Mesenteric fat pad (tissue), 1 donor: Measurements from ENCODE around the gene LRG1. TPM values are rescaled to one million over a fixed set of nuclear protein-coding genes. Genes with fewer than 3 reads are reported as not detected.
"Not testable (repeated sequence)": the region's sequence is repeated elsewhere in the genome, so short reads cannot be mapped to it uniquely, and the experiment has no call there.

Experiments used
- DNase-seq: peaks from one replicate; pipeline ENCODE4 v3.0.0-alpha.2; 2020; ENCODE audit warnings: low spot score
- total RNA-seq: library from RNA; stranded (reverse); fragmentation: NEBNext Ultra II Directional; extraction: Animal tissue kit (Norgen Biotek cat#: 25700); gene quantifications from one replicate; pipeline ENCODE4 v1.2.1, GENCODE V29; 2021
- donor health status: DM: yes; HTN: yes; CAD: no.

Gene LRG1
- total RNA-seq, 1 donor from 2014 or later = 4.0 TPM

DNA sequence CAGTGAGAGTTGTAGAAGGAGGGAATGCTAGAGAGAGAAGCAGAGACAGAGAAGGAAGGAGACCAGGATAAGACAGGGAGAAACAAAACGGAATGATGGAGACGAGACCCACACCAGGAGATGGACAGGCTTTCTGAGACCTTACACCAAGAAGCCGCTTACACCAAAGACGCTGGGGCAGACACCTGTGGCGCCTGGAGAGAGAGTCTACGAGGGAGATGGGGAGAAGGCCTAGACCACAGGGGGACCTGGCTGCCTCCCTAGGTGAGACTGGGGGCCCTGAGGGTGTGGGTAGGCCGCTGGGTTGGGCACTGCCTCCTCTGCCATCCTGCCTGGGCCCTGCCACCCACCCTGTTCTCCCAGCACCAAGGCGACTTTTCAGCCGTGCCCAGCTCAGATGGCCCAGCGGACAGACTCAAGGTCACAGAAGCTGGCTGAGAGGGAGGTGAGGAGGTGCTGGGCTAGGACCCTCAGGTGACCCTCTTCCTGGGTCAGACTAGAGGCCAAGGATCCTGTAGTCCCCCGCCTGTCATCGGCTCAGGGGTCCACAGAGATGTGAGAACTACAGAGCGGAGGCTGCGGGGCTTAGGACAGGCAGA, 9.8 kb downstream of the LRG1 start:
- DNase-seq = no peak

DNA sequence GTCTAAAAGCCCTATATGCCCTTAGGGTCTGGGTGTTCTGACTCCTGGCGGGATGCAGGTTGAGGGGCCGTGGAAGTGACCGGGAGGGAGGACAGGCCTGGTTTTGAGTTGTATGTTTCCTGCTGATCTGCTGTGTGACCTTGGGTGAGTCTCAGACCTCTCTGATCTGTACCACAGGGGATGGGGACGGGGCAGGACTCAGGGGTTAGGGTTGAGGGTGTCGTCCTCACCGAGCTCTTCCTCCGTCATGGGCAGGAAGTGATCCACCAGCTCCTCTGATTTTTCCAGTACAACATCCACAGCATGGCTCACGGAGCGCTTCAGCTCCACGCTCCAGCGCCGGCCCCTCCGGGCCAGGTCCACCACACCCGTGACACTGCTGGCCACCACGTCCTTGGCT, 11.0 kb downstream of the LRG1 start:
- DNase-seq = no peak

DNA sequence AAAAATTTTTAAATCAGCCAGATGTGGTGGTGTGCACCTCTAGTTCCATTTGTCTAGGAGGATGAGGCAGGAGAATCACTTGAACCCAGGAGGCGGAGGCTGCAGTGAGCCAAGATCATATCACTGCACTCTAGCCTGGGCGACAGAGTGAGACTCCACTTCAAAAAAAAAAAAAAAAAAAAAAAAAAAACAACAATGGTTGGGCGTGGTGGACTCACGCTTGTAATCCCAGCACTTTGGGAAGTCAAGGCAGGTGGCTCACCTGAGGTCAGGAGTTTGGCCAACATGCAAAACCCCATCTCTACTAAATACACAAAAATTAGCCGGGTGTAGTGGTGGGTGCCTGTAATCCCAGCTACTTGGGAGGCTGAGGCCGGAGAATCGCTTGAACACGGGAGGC, 12.5 kb downstream of the LRG1 start:
- not testable (repeated sequence) for DNase-seq

DNA sequence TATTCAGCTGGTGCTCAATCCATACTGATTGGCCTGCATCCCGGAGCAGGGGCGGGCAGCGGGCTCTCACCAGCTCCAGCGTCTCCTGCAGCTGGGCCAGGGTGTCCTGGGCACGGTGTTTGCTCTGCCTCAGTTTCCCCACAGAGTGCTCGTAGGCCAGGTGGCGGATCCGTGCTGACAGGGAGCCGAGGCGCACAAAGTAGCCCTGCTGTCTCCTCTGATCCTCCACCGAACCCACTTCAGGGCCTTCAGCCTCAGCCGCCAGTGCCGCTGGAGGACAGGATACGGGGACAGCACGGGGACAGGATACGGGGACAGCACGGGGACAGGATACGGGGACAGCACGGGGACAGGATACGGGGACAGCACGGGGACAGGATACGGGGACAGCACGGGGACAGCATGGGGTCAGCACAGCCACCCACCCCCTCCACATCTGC, 14.3 kb downstream of the LRG1 start:
- DNase-seq = no peak

DNA sequence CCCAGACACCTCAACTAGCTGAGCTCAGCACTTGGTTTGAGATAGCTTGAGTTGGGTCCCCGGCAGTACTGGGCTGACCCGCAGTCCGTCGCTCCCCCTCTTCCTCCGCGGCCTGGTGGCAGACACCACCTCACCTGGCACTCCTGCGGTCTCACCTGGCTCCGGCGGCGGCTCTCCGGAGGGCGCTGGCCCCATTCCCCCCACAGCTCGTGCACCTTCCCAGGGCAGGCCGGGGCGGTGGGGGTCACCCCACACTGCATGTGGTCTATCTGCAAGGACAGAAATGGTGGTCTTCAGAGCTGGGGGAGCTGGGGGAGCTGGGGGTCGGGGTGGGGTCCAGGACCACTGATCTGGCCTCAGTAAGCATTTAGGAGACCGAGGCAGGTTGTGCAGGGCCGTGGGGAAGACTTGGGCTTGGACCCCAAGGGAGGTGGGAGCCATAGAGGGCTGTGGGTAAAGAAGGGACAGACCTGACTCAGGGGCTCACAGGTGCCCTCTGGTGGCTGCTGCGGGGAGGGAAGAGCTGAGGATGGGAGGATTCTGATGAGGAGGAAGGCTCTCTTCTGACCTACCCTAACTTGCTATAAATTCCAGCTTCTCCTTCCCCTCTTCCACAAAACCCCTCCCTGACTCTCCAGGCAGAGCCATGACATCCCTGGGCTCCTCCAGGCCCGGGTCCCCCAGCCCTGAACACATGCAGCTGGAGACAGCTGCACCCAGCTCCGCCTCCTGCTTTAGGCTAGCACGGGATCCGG, 14.9 kb downstream of the LRG1 start:
- no peak for DNase-seq

DNA sequence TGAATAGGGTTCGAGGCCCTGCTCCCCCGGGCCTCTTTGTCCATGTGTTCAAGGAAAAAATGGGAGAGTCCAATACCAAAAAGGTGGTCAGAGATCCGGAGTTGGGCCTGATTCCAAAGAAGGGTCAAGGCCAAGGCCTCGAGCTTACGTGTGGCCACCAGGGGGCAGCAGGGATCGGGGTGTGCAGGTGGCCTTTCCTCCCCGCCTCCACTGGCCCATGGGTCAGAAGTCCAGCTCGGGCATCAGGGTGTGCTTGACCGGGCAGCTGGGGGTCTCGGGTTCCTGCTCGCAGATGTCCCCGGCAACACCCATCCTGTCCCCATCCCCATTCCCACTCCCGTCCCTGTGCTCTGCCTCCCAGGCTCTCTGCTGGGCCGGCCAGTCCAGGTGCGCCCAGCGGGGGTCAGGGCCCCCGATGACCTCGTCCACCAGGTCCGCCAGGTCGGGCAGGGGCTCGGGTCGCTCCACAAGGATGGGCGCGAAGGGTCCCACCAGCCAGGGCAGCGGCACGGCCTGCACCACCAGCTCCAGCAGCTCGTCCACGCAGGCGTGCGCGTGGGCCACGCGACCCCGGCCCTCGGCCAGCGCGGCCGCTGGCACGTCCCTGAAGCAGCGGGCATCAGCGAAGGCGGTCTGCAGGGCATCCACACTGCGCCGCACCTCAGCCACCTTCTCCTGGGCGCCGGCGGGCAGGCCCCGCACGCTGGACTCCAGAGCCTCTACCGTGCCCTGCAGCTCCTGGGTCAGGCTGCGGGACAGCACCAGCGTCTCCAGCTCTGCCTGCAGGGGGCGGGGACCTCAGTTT, 16.3 kb downstream of the LRG1 start:
- DNase-seq = no peak

DNA sequence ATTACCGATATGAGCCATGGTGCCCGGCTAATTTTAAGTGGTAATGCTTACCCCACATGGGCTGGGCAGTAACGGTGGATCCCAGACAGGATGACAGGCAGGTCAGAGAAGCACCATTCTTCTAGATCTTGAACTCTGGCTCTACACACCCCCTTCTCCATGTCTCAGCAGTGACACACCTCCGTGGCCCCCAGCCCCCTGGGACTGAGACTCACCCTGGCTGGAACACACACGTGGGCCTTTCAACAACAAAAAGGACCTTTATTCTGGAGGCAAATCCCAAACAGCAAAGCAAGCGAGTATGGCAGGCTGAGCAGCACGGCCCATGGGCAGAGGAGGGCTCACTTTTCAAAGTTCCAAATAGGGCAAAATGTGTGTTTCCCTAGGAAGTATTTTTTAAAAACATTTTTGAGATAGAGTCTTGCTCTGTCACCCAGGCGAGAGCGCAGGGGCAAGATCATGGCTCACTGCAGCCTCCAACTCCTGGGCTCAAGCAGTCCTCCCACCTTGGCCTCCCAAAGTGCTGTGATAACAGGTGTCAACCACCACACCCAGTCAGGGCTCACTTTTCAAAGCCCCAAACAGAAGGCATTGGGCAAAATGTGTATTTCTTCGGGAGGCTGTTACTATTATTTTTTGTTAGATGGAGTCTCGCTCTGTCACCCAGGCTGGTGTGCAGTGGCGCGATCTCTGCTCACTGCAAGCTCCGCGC, 17.4 kb downstream of the LRG1 start:
- no peak for DNase-seq

DNA sequence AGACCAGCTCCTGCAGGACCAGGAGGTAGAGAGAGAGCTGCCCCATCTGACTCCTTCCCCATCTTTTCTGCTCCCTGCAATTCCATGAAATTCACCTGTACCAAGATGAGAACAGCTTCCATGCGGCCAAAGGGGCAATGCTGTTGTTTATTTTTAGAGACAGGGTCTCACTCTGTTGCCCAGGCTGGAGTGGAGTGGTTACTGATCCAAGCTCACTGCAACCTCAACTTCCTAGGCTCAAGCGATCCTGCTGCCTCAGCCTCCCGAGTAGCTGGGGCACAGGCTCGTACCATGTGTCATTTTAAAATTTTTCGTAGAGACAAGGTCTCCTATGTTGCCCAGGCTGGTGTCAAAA, 18.0 kb downstream of the LRG1 start:
- no peak for DNase-seq

DNA sequence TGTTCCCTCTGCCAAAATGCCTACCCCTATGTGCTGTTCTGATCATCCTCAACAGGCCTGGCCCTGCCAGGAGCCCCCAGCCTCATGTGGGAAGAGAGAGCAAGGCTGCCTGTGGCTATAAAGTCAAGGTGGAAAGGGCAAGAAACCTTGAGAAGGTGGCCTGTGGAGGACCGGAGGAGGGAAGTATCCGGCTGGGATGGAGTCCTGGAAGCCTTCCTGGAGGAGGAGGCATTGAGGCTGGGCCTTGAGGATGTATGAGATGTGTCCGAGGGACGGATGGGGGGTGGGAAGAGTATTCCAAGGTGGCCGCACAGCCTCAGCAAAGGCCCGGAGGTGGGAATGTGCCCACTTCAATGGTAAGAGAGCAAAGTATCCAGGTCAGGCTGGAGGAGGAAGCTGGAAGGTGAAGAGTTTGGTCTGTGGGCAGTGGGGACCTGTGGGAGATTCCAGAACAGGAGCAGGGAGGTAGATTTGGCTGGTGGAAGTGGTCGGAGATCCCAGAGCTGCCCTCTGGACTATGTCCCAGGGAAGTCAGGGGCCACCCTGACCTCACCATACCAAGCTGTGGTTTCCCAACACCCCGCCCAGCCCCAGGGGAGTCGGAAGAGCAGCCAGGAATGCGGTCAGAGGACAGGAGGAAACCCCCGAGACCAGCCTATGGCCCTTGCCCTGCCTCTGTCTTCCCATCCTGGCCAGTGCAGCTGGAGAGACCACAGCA, 18.5 kb downstream of the LRG1 start:
- no peak for DNase-seq

DNA sequence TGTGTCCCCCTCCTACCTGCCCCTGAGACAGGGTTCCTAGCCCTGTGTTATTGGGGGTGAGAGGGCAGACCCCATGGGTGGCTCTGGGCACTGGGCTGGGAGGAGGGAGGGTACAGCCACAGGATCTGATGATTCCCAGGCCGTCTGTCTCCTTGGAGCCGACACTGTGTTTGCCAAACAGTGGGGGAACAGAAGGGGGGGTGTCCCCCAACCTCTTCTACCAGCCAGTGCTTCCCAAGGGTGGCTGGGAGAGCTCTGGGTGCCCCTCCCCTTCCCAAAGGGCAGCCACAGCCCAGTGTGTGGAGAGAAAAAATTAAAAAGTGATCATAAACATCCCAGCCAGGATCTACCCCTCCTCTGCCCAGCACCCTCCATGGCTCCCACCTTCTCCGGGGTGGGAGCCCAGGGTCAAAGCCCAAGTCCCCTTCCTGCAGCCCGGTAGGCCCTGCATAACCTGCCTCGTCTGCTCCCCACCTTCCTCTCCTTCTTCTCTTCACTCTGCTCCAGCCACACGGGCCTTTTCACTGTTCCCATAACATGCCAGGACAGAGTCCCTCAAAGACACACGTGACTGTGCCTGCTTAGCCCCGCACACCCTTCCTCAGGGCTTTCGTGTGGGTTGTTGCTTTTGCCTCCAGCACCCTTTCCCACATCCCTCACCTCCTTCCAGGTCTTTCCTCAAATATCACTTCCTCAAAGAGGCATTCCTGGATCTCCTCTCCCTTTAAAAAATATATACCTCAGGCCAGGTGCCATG, 20.1 kb downstream of the LRG1 start:
- no peak for DNase-seq

DNA sequence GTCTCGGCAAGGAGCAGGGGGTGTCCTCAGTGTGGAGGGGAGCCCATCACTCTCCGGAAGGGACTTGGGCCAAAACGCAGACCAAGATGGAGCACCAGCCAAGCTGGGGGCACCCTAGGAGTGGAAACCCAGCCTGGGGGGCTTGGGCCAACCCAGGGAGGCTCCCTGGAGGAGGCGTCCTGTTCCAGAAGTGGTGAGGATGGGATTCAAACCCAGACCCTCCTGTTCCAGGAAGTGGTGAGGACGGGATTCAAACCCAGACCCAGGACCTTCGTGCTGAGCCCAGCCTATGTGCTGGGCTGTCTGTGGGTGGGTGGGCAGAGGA, 20.7 kb downstream of the LRG1 start:
- no peak for DNase-seq

DNA sequence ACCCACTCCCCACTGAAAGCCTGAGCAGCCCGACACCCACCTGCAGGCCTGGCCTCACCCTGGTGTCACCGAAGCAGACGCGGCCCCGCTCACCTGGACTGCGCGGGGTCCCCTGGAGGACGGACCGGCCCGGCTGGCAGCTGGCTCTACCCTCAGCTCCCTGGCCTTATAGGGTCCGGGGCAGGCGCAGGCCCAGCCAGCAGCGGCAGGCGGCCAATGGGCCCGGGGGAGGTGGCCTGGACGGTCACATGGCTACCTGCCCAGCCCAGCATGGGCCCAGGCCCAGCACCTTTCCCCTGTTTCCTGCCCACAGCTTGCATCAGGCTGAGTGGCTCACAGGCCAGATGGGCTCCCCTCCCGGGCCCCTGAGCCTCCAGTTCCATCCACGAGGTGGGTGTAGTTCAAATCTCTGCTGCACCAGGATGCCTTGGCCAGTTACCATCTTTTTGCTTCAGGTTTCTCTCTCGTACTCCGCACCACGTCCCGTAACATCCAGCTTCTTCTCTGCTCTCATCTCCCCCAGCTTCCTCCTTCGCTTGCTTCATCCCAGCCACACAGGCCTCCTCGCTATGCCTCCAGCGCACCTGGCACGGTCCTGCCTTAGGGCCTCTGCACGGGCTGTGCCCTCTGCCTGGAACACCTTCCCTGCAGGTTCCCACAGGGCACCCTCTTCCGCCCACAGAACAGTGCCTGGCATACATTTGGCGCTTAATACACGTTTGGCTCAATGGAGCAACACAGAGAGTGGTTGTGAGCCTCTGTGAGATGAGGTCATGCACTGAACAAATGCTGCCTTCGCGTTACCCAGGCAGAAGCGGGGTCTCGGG, 21.3 kb downstream of the LRG1 start, which contains the start of gene PLIN4:
TSS of gene PLIN4 (minus strand) at position 142 of the 827 bp plus-strand sequence. CDS start 214 bp downstream, outside the sequence.
- no peak for DNase-seq

DNA sequence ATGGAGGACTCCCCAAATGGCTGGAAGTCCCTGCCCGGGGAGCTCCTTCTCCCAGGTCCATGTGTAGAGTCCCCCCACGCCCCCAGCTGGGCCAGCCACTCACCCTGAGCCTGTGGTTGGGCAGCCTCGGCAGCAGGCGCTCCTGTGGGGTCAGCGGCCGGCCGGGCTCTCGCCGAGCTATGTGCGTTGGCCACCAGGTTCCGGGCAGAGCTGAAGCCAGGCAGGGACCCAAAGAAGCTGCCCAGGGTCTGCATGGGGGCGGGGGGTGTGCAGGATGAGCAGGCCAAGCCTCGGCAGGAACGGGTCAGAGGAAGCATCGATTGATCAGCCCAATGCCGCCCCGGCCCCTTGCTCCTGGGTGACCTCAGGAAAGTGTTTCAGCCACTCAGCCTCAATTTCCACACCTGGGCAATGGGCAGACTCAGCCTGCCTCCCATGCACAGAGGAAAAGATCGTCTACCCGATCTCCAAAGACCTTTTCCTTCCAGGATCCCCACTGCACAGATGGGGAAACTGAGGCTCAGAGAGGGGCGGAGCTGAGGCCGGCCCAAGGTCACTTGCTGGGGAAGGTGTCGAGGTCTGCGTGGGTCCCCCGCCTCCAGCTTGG, 22.3 kb downstream of the LRG1 start:
- DNase-seq = no peak

DNA sequence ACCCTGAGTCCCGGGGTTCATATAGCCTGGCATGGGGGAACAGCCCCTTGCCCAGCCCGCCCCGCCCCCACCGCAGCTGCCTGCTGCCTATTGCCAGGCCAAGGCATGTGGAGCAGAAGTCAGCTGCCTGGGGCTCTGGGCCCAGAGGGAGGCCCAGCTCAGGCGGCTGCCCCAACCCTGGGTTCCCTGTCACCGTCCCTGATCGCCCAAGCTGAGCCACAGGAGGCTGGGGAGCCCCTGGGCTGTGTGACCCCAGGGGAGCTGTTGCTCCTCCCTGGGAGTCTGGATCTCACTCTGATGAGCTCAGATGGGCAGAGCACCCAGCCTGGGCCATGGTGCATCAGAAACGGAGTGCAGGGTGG, 22.9 kb downstream of the LRG1 start:
- DNase-seq = no peak

DNA sequence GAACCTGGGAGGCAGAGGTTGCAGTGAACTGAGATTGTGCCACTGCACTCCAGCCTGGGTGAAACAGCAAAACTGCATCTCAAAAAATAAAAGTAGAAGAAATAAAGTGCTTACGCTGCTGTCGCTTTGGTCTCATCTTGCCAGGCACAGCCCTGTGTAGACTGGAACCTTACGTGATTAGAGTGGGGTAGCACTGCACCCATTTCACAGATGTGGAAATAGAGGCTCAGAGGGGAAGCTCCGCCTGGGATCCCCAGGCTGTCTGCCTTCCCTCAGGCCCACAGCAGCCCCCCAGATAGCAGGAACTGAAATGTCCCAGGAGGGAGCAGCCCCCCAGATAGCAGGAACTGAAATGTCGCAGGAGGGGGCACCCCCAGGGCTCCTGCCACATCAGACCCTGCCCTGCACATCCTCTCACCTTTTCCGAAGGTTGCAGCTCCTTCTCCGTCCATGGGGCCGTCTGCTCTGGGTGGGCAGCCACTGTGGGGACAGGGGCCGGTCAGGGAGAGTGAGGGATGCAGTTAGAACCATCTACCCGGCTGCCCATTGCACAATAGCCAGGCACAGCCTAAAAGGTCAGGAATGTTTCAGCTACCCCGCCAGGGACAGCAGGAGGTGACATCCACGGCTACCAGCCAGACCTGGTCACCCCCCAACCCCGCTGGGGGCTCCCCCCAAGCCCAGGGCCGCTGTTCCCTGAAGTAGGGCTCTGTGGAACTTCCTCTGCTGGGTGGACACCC, 23.5 kb downstream of the LRG1 start:
- no peak for DNase-seq

DNA sequence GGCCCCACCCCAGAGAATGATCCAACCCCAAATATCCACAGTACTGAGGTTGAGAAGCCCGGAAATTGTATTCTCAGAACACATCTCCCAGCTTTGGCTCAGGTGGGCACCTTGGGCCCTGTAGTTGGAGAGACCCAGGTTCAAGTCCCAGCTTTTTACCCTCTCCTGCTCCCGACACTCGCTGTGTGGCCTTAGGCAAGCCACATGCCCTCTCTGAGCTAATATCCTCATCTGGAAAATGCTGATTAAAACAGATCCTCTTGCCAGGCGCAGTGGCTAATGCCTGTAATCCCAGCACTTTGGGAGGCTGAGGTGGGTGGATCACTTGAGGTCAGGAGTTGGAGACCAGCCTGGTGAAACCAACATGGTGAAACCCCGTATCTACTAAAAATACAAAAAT, 24.1 kb downstream of the LRG1 start:
- no peak for DNase-seq

DNA sequence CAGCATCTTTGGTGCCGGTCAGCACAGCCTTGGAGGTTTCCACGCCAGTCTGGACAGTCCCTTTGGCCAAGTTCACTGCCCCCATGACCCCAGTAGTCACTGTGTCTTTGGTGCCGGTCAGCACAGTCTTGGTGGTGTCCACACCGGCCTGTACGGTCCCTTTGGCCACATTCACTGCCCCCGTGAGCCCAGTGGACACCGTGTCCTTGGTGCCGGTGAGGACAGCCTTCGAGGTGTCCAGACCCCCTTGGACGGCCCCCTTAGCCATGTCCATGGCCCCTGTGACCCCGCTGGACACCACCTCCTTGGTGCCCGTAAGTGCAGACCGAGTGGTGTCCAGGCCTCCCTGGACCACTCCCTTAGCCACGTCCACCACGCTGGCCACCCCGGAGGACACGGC, 26.6 kb downstream of the LRG1 start:
- DNase-seq = no peak

DNA sequence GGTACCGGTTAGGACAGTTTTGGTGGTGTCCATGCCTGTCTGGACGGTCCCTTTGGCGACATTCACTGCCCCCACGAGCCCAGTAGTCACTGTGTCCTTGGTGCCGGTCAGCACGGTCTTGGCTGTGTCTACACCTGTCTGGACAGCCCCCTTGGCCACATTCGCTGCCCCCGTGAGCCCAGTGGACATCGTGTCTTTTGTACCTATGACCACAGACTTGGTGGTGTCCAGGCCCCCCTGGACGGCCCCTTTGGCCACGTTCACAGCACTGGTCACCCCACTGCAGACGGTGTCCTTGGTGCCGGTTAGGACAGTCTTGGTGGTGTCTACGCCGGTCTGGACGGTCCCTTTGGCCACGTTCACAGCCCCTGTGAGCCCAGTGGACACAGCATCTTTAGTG, 27.8 kb downstream of the LRG1 start:
- DNase-seq = no peak
